GM23338 (cell line): ENCODE measurements around the gene DDX24. TPM values are rescaled to one million over a fixed set of nuclear protein-coding genes. Genes with fewer than 3 reads are reported as not detected.

Source experiments
- ATAC-seq: fragments of 200-7000 bp; cut with Tn5 transposase; 3 replicates; pipeline ENCODE4 v1.9.1; 2020
- DNase-seq: peaks from one replicate; pipeline ENCODE4 v3.0.0-alpha.2; 2015; ENCODE audit warnings: low spot score
- H2AFZ ChIP-seq: fragments of 200-600 bp; sonication (generic); 2 replicates; pipeline ENCODE4 v1.8.0; 2016; ENCODE audit warnings: antibody characterized with exemption, mild to moderate bottlenecking, moderate library complexity
- H3F3A ChIP-seq: fragments of 200-600 bp; sonication (generic); replicated peaks from 2 replicates; pipeline ENCODE4 v1.8.0; 2017; ENCODE audit warnings: antibody characterized with exemption, mixed run types, low read depth
- H3K27ac ChIP-seq: fragments of 200-600 bp; sonication (generic); 2 replicates; pipeline ENCODE4 v1.6.1; 2016; ENCODE audit warnings: low read depth
- H3K27me3 ChIP-seq: fragments of 200-600 bp; sonication (generic); 2 replicates; pipeline ENCODE4 v1.8.0; 2016; ENCODE audit warnings: mild to moderate bottlenecking, mixed run types, moderate library complexity; ENCODE audit not compliant: insufficient read depth
- H3K36me3 ChIP-seq: fragments of 200-600 bp; sonication (generic); 2 replicates; pipeline ENCODE4 v1.8.0; 2016; ENCODE audit warnings: mild to moderate bottlenecking; ENCODE audit not compliant: insufficient read depth
- H3K4me1 ChIP-seq: fragments of 200-600 bp; sonication (generic); 2 replicates; pipeline ENCODE4 v1.8.0; 2016; ENCODE audit warnings: mild to moderate bottlenecking, moderate library complexity; ENCODE audit not compliant: insufficient read depth
- H3K4me2 ChIP-seq: fragments of 200-600 bp; sonication (generic); 2 replicates; pipeline ENCODE4 v1.7.1; 2017; ENCODE audit warnings: mixed run types
- H3K4me3 ChIP-seq: fragments of 200-600 bp; sonication (generic); 2 replicates; pipeline ENCODE4 v1.6.1; 2016; ENCODE audit warnings: mixed run types
- H3K79me2 ChIP-seq: fragments of 200-600 bp; sonication (generic); replicated peaks from 2 replicates; pipeline ENCODE4 v1.8.0; 2017; ENCODE audit warnings: mild to moderate bottlenecking; ENCODE audit not compliant: insufficient read depth
- H3K9me2 ChIP-seq: fragments of 200-600 bp; sonication (generic); 2 replicates; pipeline ENCODE4 v1.8.0; 2017; ENCODE audit not compliant: insufficient read depth
- H4K20me1 ChIP-seq: fragments of 200-600 bp; sonication (generic); replicated peaks from 2 replicates; pipeline ENCODE4 v1.8.0; 2017; ENCODE audit warnings: mild to moderate bottlenecking; ENCODE audit not compliant: insufficient read depth
- H3K27ac Mint-ChIP-seq: 2 replicates; pipeline ENCODE4 v1.8.0; 2020; ENCODE audit warnings: inconsistent platforms, mild to moderate bottlenecking, moderate library complexity, mixed read lengths
- H3K27me3 Mint-ChIP-seq: 3 replicates; pipeline ENCODE4 v1.8.0; 2022; ENCODE audit warnings: low read depth, mild to moderate bottlenecking, moderate library complexity, mixed read lengths, inconsistent platforms; ENCODE audit not compliant: insufficient read depth, poor library complexity
- H3K36me3 Mint-ChIP-seq: 3 replicates; pipeline ENCODE4 v1.8.0; 2021; ENCODE audit warnings: low read depth, mild to moderate bottlenecking, inconsistent platforms, moderate library complexity, mixed read lengths
- H3K4me1 Mint-ChIP-seq: 3 replicates; pipeline ENCODE4 v1.8.0; 2020; ENCODE audit warnings: mild to moderate bottlenecking, inconsistent platforms, mixed read lengths
- H3K4me3 Mint-ChIP-seq: 3 replicates; pipeline ENCODE4 v1.8.0; 2021; ENCODE audit warnings: moderate library complexity, mild to moderate bottlenecking, inconsistent platforms, mixed read lengths
- H3K9me3 Mint-ChIP-seq: 3 replicates; pipeline ENCODE4 v1.8.0; 2020; ENCODE audit warnings: moderate library complexity, mild to moderate bottlenecking, inconsistent platforms, mixed read lengths
- CREB1 ChIP-seq: fragments of 250-450 bp; sonication (Bioruptor Pico); IDR thresholded peaks from 2 replicates; pipeline ENCODE4 v1.5.0; 2020; ENCODE audit warnings: low read depth, mild to moderate bottlenecking, moderate library complexity
- EZH2phosphoT487 ChIP-seq: fragments of 200-600 bp; sonication (generic); IDR thresholded peaks from one replicate; pipeline ENCODE4 v1.8.1; 2018; ENCODE audit warnings: antibody characterized with exemption; ENCODE audit not compliant: unreplicated experiment
- JUNB ChIP-seq: IDR thresholded peaks from one replicate; pipeline ENCODE4 v1.6.1; 2016; ENCODE audit warnings: antibody characterized with exemption; ENCODE audit not compliant: unreplicated experiment
- NANOG ChIP-seq: IDR thresholded peaks from 2 replicates; pipeline ENCODE4 v1.6.1; 2016; ENCODE audit warnings: antibody characterized with exemption, borderline replicate concordance
- POLR2AphosphoS5 ChIP-seq: IDR thresholded peaks from 2 replicates; pipeline ENCODE4 v1.6.1; 2016; ENCODE audit warnings: antibody characterized with exemption, low read depth
- ZNF114 ChIP-seq: fragments of 250-450 bp; sonication (Bioruptor Pico); IDR thresholded peaks from 2 replicates; pipeline ENCODE4 v1.5.0; 2020; ENCODE audit warnings: mild to moderate bottlenecking, moderate library complexity
- polyA plus RNA-seq: library from polyadenylated mRNA; unstranded; fragments of >200 nt; fragmentation: Nextera tagmentation; extraction: Ambion mirVana; gene quantifications from 2 replicates; pipeline ENCODE4 v1.2.1, GENCODE V29; 2016
- total RNA-seq: library from RNA; depleted of rRNA; stranded (reverse); fragments of >200 nt; shearing (Covaris generic); gene quantifications from 2 replicates; pipeline ENCODE4 v1.2.3, GENCODE V29; 2014
- TF ChIP-seq, protein P1 (sequence below): fragments of 250-450 bp; sonication (Bioruptor Pico); IDR thresholded peaks from 2 replicates; pipeline ENCODE4 v1.5.0; 2020; ENCODE audit warnings: mild to moderate bottlenecking, moderate library complexity

Gene DDX24
- total and polyA plus RNA-seq, 2 experiments from 2014 or later = 150 to 265 TPM

- TF ChIP-seq, protein P1, sequence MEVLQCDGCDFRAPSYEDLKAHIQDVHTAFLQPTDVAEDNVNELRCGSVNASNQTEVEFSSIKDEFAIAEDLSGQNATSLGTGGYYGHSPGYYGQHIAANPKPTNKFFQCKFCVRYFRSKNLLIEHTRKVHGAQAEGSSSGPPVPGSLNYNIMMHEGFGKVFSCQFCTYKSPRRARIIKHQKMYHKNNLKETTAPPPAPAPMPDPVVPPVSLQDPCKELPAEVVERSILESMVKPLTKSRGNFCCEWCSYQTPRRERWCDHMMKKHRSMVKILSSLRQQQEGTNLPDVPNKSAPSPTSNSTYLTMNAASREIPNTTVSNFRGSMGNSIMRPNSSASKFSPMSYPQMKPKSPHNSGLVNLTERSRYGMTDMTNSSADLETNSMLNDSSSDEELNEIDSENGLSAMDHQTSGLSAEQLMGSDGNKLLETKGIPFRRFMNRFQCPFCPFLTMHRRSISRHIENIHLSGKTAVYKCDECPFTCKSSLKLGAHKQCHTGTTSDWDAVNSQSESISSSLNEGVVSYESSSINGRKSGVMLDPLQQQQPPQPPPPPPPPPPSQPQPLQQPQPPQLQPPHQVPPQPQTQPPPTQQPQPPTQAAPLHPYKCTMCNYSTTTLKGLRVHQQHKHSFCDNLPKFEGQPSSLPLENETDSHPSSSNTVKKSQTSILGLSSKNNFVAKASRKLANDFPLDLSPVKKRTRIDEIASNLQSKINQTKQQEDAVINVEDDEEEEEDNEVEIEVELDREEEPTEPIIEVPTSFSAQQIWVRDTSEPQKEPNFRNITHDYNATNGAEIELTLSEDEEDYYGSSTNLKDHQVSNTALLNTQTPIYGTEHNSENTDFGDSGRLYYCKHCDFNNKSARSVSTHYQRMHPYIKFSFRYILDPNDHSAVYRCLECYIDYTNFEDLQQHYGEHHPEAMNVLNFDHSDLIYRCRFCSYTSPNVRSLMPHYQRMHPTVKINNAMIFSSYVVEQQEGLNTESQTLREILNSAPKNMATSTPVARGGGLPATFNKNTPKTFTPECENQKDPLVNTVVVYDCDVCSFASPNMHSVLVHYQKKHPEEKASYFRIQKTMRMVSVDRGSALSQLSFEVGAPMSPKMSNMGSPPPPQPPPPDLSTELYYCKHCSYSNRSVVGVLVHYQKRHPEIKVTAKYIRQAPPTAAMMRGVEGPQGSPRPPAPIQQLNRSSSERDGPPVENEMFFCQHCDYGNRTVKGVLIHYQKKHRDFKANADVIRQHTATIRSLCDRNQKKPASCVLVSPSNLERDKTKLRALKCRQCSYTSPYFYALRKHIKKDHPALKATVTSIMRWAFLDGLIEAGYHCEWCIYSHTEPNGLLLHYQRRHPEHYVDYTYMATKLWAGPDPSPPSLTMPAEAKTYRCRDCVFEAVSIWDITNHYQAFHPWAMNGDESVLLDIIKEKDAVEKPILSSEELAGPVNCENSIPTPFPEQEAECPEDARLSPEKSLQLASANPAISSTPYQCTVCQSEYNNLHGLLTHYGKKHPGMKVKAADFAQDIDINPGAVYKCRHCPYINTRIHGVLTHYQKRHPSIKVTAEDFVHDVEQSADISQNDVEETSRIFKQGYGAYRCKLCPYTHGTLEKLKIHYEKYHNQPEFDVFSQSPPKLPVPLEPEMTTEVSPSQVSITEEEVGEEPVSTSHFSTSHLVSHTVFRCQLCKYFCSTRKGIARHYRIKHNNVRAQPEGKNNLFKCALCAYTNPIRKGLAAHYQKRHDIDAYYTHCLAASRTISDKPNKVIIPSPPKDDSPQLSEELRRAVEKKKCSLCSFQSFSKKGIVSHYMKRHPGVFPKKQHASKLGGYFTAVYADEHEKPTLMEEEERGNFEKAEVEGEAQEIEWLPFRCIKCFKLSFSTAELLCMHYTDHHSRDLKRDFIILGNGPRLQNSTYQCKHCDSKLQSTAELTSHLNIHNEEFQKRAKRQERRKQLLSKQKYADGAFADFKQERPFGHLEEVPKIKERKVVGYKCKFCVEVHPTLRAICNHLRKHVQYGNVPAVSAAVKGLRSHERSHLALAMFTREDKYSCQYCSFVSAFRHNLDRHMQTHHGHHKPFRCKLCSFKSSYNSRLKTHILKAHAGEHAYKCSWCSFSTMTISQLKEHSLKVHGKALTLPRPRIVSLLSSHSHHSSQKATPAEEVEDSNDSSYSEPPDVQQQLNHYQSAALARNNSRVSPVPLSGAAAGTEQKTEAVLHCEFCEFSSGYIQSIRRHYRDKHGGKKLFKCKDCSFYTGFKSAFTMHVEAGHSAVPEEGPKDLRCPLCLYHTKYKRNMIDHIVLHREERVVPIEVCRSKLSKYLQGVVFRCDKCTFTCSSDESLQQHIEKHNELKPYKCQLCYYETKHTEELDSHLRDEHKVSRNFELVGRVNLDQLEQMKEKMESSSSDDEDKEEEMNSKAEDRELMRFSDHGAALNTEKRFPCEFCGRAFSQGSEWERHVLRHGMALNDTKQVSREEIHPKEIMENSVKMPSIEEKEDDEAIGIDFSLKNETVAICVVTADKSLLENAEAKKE (CRISPR knock-in tag) = no peak
- no peak for TF ChIP-seq CREB1 (CRISPR knock-in tag)
- no peak for TF ChIP-seq EZH2phosphoT487
- no peak for TF ChIP-seq JUNB
- no peak for TF ChIP-seq ZNF114
Measured at GRCh38 chr14:94126800-94127199, 45.8 kb upstream of the DDX24 start (continued).

GRCh38 chr14:94126419-94126677, 45.3 kb upstream of the DDX24 start:
- Mint-ChIP-seq H3K36me3 (no peaks in the 10 kb centered on the region; the same call in 2 of the 3 replicates), H3K9me3 (peaks cover 4% of the 10 kb centered on the region; the same call in 1 of the 3 replicates), H3K4me3 (no peak overlapping the region), H3K27ac (no peak overlapping the region), H3K27me3 (peaks cover 5% of the 10 kb centered on the region), H3K4me1 (peaks cover 8% of the 10 kb centered on the region)
- no peak for ATAC-seq
- peaks cover 11% of the 10 kb centered on the region; the same call in 1 of the 2 replicates for H3K4me1 ChIP-seq
- H3K79me2 ChIP-seq = no peaks in the 10 kb centered on the region
- no peak overlapping the region for H3K27ac ChIP-seq
- no peaks in the 10 kb centered on the region for H3K9me2 ChIP-seq
- H3K27me3 ChIP-seq = no peaks in the 10 kb centered on the region
- no peak overlapping the region for H3K4me3 ChIP-seq
- TF ChIP-seq EZH2phosphoT487 (no peak), NANOG (no peak), POLR2AphosphoS5 (no peak)
- no peak for DNase-seq
- H3F3A ChIP-seq = no peaks in the 10 kb centered on the region
- H3K36me3 ChIP-seq = no peaks in the 10 kb centered on the region
- H4K20me1 ChIP-seq = no peaks in the 10 kb centered on the region
- no peak overlapping the region for H3K4me2 ChIP-seq
- H2AFZ ChIP-seq = no peak overlapping the region
